Activated CD8-positive, alpha-beta T cell treated with anti-CD3 and anti-CD28 coated beads for 36 hours (primary cell): ENCODE measurements around the gene CELA3A. TPM values are rescaled to one million over a fixed set of nuclear protein-coding genes. Genes with fewer than 3 reads are reported as not detected.
A peak's percentile ranks its signal among the peaks of the same experiment; 100 is the strongest.

Experiments
- ATAC-seq: fragments of 200-7000 bp; cut with Tn5 transposase; one replicate; pipeline ENCODE4 v1.10.0; 2021; ENCODE audit warnings: mild to moderate bottlenecking, moderate library complexity
- CTCF ChIA-PET: fragments of 350-600 bp; sonication (Branson Sonifier 250); formaldehyde crosslinking; loops from one replicate; lab custom pipeline; 2021; ENCODE audit warnings: antibody characterized with exemption; lab: Charles Lee
- POLR2A ChIA-PET: fragments of 350-600 bp; sonication (Branson Sonifier 250); formaldehyde crosslinking; loops from one replicate; lab custom pipeline; 2021; ENCODE audit warnings: antibody characterized with exemption; lab: Charles Lee
- DNase-seq: peaks from one replicate; pipeline ENCODE4 v3.0.0-alpha.2; 2020
- H3K27ac Mint-ChIP-seq: one replicate; pipeline ENCODE4 v1.8.0; 2021; ENCODE audit warnings: mild to moderate bottlenecking, mixed read lengths
- H3K27me3 Mint-ChIP-seq: one replicate; pipeline ENCODE4 v1.8.0; 2021; ENCODE audit warnings: mixed read lengths
- H3K36me3 Mint-ChIP-seq: one replicate; pipeline ENCODE4 v1.8.0; 2021; ENCODE audit warnings: low read depth, mixed read lengths
- H3K4me1 Mint-ChIP-seq: one replicate; pipeline ENCODE4 v1.8.0; 2021; ENCODE audit warnings: low read depth, mixed read lengths
- H3K4me3 Mint-ChIP-seq: one replicate; pipeline ENCODE4 v1.8.0; 2021; ENCODE audit warnings: mild to moderate bottlenecking, moderate library complexity, mixed read lengths
- H3K9me3 Mint-ChIP-seq: one replicate; pipeline ENCODE4 v1.8.0; 2021; ENCODE audit warnings: mixed read lengths
- intact Hi-C: fragments of 100-400 bp; cut with micrococcal nuclease; formaldehyde crosslinking; loops from one replicate; pipeline ENCODE4 v1.10.0; 2022
- total RNA-seq, 2 experiments: library from RNA; stranded (reverse); gene quantifications; one replicate each; pipeline ENCODE4 v1.2.3, GENCODE V29; 2021
- TF ChIP-seq, protein P1 (sequence below): fragments of 200-600 bp; IDR thresholded peaks from one replicate; pipeline ENCODE4 v1.8.0; 2022; ENCODE audit warnings: antibody characterized with exemption, mild to moderate bottlenecking

The CELA3A gene
- total RNA-seq, 2 experiments from 2014 or later: not detected

DNA sequence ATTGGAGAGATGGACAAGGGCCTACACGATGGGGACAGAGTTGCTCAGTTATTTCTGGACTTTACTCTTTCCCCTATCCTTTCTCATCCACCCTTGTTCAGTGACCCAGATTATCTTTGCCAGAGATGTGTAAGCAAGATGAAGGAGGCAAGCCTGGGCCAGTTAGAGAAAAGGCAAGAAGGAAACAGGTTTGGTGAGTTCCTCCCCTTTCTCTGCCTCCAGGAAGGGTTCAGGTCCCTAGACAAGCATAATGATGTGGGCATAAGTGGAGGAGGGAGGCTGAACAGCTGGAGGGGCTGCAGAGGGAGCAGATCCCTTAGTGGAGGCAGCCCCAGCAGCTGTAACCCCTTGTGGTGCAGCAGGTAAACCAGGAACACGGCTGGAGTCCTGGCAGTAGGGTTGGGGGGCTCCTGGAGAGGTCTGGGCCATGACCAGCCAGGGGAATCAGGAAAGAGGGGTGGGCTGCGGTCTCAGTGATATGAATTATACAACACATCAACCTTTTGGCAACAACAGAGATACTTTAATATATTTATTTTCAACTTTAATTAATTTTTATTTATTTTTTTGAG lies 41.8 kb downstream of the CELA3A start:
- Mint-ChIP-seq H3K4me3 (no peak overlapping the region), H3K27ac (peak overlapping the region; percentile 58), H3K9me3 (peaks cover 4% of the 10 kb centered on the region), H3K4me1 (peaks cover 54% of the 10 kb centered on the region), H3K36me3 (peaks cover 4% of the 10 kb centered on the region), H3K27me3 (no peaks in the 10 kb centered on the region)
- DNase-seq (no peak), ATAC-seq (no peak)
- ChIA-PET POLR2A (interaction anchor here (0.6 to 10.2 kb wide), 3 partner anchors 10 to 23 kb away, joined by 3 to 128 read pairs (median 39); partner anchors contain the start of gene CDC42), CTCF (no interaction called here)
- intact Hi-C loops: no loop called here
- TF ChIP-seq, protein P1, sequence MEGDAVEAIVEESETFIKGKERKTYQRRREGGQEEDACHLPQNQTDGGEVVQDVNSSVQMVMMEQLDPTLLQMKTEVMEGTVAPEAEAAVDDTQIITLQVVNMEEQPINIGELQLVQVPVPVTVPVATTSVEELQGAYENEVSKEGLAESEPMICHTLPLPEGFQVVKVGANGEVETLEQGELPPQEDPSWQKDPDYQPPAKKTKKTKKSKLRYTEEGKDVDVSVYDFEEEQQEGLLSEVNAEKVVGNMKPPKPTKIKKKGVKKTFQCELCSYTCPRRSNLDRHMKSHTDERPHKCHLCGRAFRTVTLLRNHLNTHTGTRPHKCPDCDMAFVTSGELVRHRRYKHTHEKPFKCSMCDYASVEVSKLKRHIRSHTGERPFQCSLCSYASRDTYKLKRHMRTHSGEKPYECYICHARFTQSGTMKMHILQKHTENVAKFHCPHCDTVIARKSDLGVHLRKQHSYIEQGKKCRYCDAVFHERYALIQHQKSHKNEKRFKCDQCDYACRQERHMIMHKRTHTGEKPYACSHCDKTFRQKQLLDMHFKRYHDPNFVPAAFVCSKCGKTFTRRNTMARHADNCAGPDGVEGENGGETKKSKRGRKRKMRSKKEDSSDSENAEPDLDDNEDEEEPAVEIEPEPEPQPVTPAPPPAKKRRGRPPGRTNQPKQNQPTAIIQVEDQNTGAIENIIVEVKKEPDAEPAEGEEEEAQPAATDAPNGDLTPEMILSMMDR: no peak

DNA sequence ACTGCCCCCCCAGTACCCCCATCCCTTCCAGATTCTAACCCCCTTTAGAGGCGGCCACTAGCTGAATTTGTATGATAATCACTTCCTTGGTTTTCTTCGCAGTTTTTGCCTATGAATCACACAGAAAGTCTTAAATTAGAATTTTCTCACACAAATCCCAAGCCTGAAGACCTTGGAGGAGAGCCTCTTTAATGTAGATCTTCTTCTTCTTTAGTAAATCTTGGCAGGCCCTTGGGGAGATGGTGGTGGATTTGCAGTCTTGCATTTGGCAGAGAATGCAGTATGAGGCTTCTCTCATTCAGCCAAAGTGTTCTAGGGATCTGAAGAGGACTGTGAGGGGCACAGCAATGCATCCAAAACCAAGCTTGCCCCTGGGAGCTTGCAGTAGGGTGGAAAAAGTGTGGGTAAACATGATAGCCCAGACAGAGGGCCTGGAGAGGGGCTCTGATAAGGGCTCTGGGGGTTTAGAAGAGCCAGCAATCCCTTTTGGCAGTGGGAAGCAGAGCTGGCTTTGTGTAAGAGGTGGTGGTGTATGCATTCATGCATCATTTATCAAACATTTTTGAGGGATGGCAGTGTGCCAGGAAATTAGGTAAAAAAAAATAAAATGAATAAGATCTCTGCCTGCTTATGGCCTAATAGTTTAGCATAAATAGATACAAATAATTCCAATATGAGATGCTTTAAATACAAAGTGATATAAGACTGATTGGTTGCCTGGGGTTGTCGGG lies 43.4 kb downstream of the CELA3A start:
- intact Hi-C loops: no loop called here
- ChIA-PET POLR2A (interaction anchor here (10.2 to 17.7 kb wide), 2 partner anchors 17 to 18 kb away, joined by 128 to 218 read pairs; no protein-coding TSS in a partner anchor), CTCF (interaction anchor here (1.1 to 1.2 kb wide), 2 partner anchors 12 to 20 kb away, joined by 3 read pairs; no protein-coding TSS in a partner anchor)
- Mint-ChIP-seq H3K4me3 (no peak overlapping the region), H3K36me3 (peaks cover 4% of the 10 kb centered on the region), H3K9me3 (peaks cover 4% of the 10 kb centered on the region), H3K4me1 (peaks cover 56% of the 10 kb centered on the region), H3K27ac (peak overlapping the region; percentile 63), H3K27me3 (no peaks in the 10 kb centered on the region)
- DNase-seq: no peak
- no peak for ATAC-seq
- TF ChIP-seq, protein P1: no peak

DNA sequence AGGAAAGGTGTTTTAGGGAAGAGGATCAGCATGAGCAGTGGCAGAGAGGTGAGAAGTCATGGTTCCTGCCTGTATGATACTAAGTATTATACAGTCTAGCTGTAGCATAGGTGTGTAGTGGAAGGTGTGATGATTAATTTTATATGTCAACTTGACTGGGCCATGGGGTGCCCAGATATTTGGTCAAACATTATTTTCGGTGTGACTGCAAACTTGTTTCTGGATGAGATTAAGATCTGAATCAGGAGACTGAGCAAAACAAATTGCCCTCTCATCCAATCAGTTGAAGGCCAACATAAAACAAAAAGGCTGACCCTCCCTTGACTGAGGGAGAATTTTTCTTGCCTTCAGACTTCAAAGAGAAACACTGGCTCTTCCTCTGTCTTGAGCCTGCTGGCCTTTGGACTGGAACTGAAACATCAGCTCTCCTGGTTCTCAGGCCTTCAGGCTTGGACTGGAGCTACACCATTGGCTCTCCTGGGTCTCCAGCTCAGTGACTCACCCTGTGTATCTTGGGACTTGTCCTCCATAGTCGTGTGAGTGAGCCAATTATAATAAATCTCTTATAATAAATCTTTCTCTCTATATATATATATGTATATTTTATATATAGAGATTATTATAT lies 44.3 kb downstream of the CELA3A start:
- no peak overlapping the region for H3K4me3 Mint-ChIP-seq
- ATAC-seq (no peak), DNase-seq (no peak)
- no peaks in the 10 kb centered on the region for H3K27me3 Mint-ChIP-seq
- H3K27ac Mint-ChIP-seq: peak overlapping the region; percentile 63
- peaks cover 4% of the 10 kb centered on the region for H3K36me3 Mint-ChIP-seq
- POLR2A ChIA-PET: interaction anchor here (17.7 kb wide), 1 partner anchor 19 kb away, joined by 218 read pairs; no protein-coding TSS in a partner anchor
- intact Hi-C loops: no loop called here
- TF ChIP-seq, protein P1: no peak
- H3K4me1 Mint-ChIP-seq: peaks cover 49% of the 10 kb centered on the region
- CTCF ChIA-PET: interaction anchor here (1.1 to 1.2 kb wide), 2 partner anchors 13 to 21 kb away, joined by 3 read pairs; no protein-coding TSS in a partner anchor
- H3K9me3 Mint-ChIP-seq: peaks cover 4% of the 10 kb centered on the region

DNA sequence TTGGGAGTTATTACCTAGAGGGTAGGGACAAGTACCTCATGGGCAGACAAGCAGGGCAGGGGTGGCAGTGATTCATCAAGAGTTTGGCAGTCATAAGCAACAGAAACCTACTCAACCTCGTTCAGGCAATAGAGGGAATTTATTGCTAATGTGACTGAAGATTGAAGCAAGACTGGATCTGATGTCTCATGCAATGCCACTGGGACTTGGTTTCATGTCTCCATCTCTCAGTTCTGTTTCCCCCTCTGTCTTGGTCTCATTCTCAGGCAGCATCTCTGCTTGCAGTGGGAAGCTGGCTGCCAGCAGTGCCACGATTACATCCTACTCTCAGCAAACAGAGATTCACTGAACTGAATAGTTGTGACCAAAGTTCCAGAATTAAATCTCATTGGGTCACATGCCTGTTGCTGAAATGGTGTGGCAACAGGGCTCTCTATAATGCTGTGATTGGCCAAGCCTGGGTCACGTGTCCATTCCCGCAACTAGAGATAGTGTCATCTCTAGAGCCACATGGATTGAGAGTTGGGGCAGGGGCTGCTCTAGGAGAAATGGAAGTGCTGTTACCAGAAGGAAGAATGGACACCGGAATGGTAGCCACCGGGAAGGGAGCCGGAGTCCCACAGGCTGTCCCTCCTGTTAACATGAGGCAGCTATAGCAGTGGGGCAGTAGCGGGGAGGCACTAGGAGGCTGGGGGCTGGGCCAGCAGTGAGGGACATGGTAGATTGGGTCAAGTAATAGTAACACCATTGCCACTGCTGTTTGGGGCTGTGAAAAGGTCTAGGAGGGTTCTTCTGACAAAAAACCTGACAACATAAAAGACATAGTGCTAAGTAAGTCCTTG lies 47.1 kb downstream of the CELA3A start:
- intact Hi-C loops: no loop called here
- Mint-ChIP-seq H3K36me3 (peaks cover 7% of the 10 kb centered on the region), H3K4me3 (peak overlapping the region; percentile 32), H3K4me1 (peaks cover 46% of the 10 kb centered on the region), H3K27ac (peak overlapping the region; percentile 81), H3K9me3 (peaks cover 4% of the 10 kb centered on the region), H3K27me3 (no peaks in the 10 kb centered on the region)
- peak; percentile 67 for DNase-seq
- peak; percentile 32 for ATAC-seq
- CTCF ChIA-PET: interaction anchor here (1.6 to 2.2 kb wide), 2 partner anchors 9 to 24 kb away, joined by 9 read pairs; no protein-coding TSS in a partner anchor
- POLR2A ChIA-PET: interaction anchor here (0.9 to 17.7 kb wide), 2 partner anchors 9 to 22 kb away, joined by 4 to 218 read pairs; no protein-coding TSS in a partner anchor
- TF ChIP-seq, protein P1: no peak
